ENCODE data around the gene MRPL39. TPM values are rescaled to one million over a fixed set of nuclear protein-coding genes. Genes with fewer than 3 reads are reported as not detected.

Gene MRPL39
- total RNA-seq, 4 donors from 2014 or later, result 10.3 to 55.1 (median 21.6) TPM

DNA sequence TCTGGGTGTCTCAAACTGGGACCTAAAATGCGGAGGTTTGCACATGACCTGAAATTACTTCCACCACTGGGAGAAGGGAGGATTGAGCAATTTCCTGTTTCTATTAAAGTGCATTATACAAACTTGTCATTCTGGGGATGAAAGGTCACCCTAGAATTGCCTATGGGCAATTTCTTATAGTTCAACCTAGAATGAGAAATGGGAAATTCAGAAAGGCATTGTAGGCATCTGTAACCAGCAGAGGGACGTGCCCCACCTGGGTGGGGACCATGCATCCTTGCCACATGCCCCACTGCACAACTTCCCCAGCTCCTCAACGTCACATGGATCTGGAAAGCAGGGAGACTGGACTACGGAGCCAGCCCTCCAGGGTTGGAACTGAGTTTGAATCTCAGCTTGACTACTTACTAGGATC lies 47.0 kb downstream of the MRPL39 start:
- Histone ChIP-seq H3K4me1 (peaks cover 0 to 5% of the 10 kb centered on the region in 2 donors), H3K9me3 (no peaks in the 10 kb centered on the region), H3K27ac (no peak overlapping the region), H3K36me3 (no peaks in the 10 kb centered on the region), H3K4me3 (no peak overlapping the region), H3K27me3 (no peaks in the 10 kb centered on the region)
- DNase-seq, result no peak
- intact Hi-C loops (cut with DNase I; ENCODE audit: low total_unique reads), result no loop called here
- no peak for TF ChIP-seq POLR2A (IDR thresholded peaks at IDR 0.05)
- TF ChIP-seq, protein P1, sequence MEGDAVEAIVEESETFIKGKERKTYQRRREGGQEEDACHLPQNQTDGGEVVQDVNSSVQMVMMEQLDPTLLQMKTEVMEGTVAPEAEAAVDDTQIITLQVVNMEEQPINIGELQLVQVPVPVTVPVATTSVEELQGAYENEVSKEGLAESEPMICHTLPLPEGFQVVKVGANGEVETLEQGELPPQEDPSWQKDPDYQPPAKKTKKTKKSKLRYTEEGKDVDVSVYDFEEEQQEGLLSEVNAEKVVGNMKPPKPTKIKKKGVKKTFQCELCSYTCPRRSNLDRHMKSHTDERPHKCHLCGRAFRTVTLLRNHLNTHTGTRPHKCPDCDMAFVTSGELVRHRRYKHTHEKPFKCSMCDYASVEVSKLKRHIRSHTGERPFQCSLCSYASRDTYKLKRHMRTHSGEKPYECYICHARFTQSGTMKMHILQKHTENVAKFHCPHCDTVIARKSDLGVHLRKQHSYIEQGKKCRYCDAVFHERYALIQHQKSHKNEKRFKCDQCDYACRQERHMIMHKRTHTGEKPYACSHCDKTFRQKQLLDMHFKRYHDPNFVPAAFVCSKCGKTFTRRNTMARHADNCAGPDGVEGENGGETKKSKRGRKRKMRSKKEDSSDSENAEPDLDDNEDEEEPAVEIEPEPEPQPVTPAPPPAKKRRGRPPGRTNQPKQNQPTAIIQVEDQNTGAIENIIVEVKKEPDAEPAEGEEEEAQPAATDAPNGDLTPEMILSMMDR (IDR thresholded peaks at IDR 0.05), result no peak

DNA sequence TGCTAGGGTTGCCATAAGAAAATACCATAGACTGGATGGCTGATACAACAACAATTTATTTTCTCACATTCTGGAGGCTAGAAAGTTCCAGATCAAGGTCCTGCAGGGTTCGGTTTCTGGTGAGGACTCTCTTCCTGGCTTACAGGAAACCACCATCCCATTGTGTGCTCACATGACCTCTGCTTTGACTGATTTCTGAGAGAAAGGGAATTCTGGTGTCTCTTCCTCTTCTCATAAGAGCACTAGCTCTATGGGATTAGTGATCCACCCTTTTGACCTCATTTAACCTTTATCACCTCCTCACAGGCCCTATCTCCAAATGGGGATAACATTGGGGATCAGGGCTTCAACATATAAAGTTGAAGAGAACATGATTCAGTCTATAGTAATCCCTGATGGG lies 47.5 kb downstream of the MRPL39 start:
- H3K27ac ChIP-seq, result no peak overlapping the region
- H3K4me3 ChIP-seq, result no peak overlapping the region
- H3K27me3 ChIP-seq, result no peaks in the 10 kb centered on the region
- peaks cover 0 to 5% of the 10 kb centered on the region in 2 donors for H3K4me1 ChIP-seq
- TF ChIP-seq, protein P1 (IDR thresholded peaks at IDR 0.05), result no peak
- TF ChIP-seq POLR2A (IDR thresholded peaks at IDR 0.05), result no peak
- no peaks in the 10 kb centered on the region for H3K9me3 ChIP-seq
- H3K36me3 ChIP-seq, result no peaks in the 10 kb centered on the region
- intact Hi-C loops (cut with DNase I; ENCODE audit: low total_unique reads), result no loop called here
- DNase-seq, result no peak

DNA sequence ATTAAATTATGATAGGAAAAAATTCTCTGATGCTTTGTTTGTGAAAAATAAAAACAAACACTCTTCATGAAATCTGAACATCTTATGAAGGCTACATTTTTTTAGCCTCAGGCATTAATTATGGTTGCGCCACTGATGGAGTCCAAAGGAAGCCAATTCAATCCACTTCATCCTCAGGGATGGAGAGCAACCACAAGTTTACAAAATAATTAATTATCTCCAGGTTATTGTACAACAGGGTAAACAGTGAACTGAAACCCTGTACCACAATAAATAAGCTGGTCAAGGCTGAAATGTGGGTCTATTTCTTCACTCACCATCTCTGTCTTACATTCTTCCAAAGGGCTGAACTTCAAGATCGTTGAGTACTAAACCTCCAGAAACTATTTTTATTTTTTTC lies 49.2 kb downstream of the MRPL39 start:
- Histone ChIP-seq H3K27ac (no peak overlapping the region), H3K4me3 (no peak overlapping the region), H3K9me3 (no peaks in the 10 kb centered on the region), H3K27me3 (no peaks in the 10 kb centered on the region), H3K4me1 (peaks cover 0 to 5% of the 10 kb centered on the region in 2 donors), H3K36me3 (no peaks in the 10 kb centered on the region)
- intact Hi-C loops (cut with DNase I; ENCODE audit: low total_unique reads), result no loop called here
- no peak for TF ChIP-seq POLR2A (IDR thresholded peaks at IDR 0.05)
- TF ChIP-seq, protein P1 (IDR thresholded peaks at IDR 0.05), result no peak
- DNase-seq, result no peak

DNA sequence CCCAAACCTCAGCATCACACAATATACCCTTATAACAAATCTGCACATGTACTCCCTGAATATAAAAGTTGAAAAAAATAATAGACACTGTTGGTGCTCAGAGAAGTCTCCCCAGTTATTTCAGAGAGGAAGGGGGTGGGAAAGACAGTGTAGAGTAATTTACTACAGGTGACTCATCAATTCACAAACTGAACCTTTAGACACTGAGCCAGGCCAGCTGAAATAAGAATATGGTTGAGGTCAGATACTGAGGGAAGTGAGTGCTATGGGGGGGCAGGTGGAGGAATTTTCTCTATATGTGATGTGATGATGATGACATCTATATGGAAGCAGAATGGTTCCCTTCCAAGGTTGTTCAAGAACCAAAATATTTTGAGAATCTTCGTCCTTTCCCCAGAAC lies 50.1 kb downstream of the MRPL39 start:
- H3K36me3 ChIP-seq, result no peaks in the 10 kb centered on the region
- H3K27ac ChIP-seq, result no peak overlapping the region
- H3K27me3 ChIP-seq, result no peaks in the 10 kb centered on the region
- no peak overlapping the region for H3K4me3 ChIP-seq
- intact Hi-C loops (cut with DNase I; ENCODE audit: low total_unique reads), result no loop called here
- DNase-seq, result no peak
- H3K4me1 ChIP-seq, result peaks cover 0 to 2% of the 10 kb centered on the region in 2 donors
- TF ChIP-seq, protein P1 (IDR thresholded peaks at IDR 0.05), result no peak
- TF ChIP-seq POLR2A (IDR thresholded peaks at IDR 0.05), result no peak
- no peaks in the 10 kb centered on the region for H3K9me3 ChIP-seq

DNA sequence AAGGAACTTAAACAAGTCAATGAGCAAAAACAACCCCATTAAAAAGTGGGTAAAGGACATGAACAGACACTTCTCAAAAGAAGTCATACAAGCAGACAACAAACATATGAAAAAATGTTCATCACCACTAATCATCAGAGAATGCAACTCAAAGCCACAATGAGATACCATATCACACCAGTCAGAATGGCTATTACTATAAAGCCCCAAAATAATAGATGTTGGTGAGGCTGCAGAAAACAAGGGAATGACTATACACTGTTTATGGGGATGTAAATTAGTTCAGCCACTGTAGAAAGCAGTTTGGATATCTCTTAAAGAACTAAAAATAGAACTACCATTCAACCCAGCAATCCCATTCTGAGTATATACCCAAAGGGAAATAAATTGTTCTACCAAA lies 51.2 kb downstream of the MRPL39 start:
- Histone ChIP-seq H3K9me3 (no peaks in the 10 kb centered on the region), H3K27ac (no peak overlapping the region), H3K27me3 (no peaks in the 10 kb centered on the region), H3K36me3 (no peaks in the 10 kb centered on the region), H3K4me1 (no peaks in the 10 kb centered on the region), H3K4me3 (no peak overlapping the region)
- DNase-seq, result no peak
- intact Hi-C loops (cut with DNase I; ENCODE audit: low total_unique reads), result no loop called here
- TF ChIP-seq, protein P1 (IDR thresholded peaks at IDR 0.05), result no peak
- no peak for TF ChIP-seq POLR2A (IDR thresholded peaks at IDR 0.05)

All from uterus (tissue), 4 donors.